Liver (tissue), 9 donors: Measurements from ENCODE around the gene ROBO2. TPM values are rescaled to one million over a fixed set of nuclear protein-coding genes. Genes with fewer than 3 reads are reported as not detected.

Experiments used
- DNase-seq: peaks from one replicate; pipeline ENCODE4 v3.0.0-alpha.2; 2017; ENCODE audit warnings: low spot score
- H3K27ac ChIP-seq, 2 donors: one replicate each; pipeline ENCODE4 v1.7.0; 2013; ENCODE audit warnings: inconsistent platforms in 2 of 2, low read length in 2 of 2, control low read depth in 1 of 2, low read depth in 1 of 2, mild to moderate bottlenecking in 1 of 2
- H3K27me3 ChIP-seq, 4 donors: one replicate each; pipeline versions ENCODE4 v1.6.1 to v1.7.0; 2013; ENCODE audit warnings: low read length in 3 of 4, inconsistent platforms in 1 of 4, mild to moderate bottlenecking in 1 of 4, moderate library complexity in 1 of 4; ENCODE audit not compliant: control insufficient read depth in 4 of 4, insufficient read depth in 4 of 4
- H3K36me3 ChIP-seq, 4 donors: one replicate each; pipeline versions ENCODE4 v1.6.1 to v1.7.0; 2013; ENCODE audit warnings: low read length in 3 of 4, mild to moderate bottlenecking in 3 of 4, low read depth in 1 of 4, moderate library complexity in 1 of 4; ENCODE audit not compliant: control insufficient read depth in 4 of 4, insufficient read depth in 3 of 4
- H3K4me1 ChIP-seq, 4 donors: one replicate each; pipeline versions ENCODE4 v1.6.1 to v1.7.0; 2013; ENCODE audit warnings: low read length in 3 of 4, mild to moderate bottlenecking in 3 of 4, moderate library complexity in 1 of 4; ENCODE audit not compliant: control insufficient read depth in 4 of 4, insufficient read depth in 4 of 4
- H3K4me3 ChIP-seq, 3 donors: one replicate each; pipeline versions ENCODE4 v1.6.1 to v1.7.0; 2013; ENCODE audit warnings: low read length in 3 of 3, control low read depth in 1 of 3, low read depth in 1 of 3, mild to moderate bottlenecking in 1 of 3
- H3K9ac ChIP-seq, 2 donors: one replicate each; pipeline ENCODE4 v1.7.0; 2013; ENCODE audit warnings: low read length in 2 of 2, mild to moderate bottlenecking in 2 of 2, moderate library complexity in 2 of 2, control low read depth in 1 of 2, low read depth in 1 of 2
- H3K9me3 ChIP-seq, 4 donors: one replicate each; pipeline versions ENCODE4 v1.6.1 to v1.7.0; 2013; ENCODE audit warnings: low read length in 3 of 4; ENCODE audit not compliant: control insufficient read depth in 4 of 4
- EGR1 ChIP-seq, 2 donors: IDR thresholded peaks; 2 replicates each; pipeline ENCODE4 v1.6.1; 2016 to 2018; ENCODE audit warnings: antibody characterized with exemption in 2 of 2, low read depth in 2 of 2
- FOXA1 ChIP-seq: IDR thresholded peaks from 2 replicates; pipeline ENCODE4 v1.6.1; 2016; ENCODE audit warnings: antibody characterized with exemption
- FOXA2 ChIP-seq: IDR thresholded peaks from 2 replicates; pipeline ENCODE4 v1.6.1; 2016; ENCODE audit warnings: antibody characterized with exemption
- HNF4A ChIP-seq, 2 donors: conservative IDR thresholded peaks; 2 replicates each; pipeline ENCODE4 v1.6.1; 2016; ENCODE audit warnings: antibody characterized with exemption in 2 of 2, mild to moderate bottlenecking in 2 of 2
- JUND ChIP-seq, 2 donors: IDR thresholded peaks; 2 replicates each; pipeline ENCODE4 v1.6.1; 2016; ENCODE audit warnings: antibody characterized with exemption in 2 of 2
- MAX ChIP-seq: IDR thresholded peaks from 2 replicates; pipeline ENCODE4 v1.6.1; 2016; ENCODE audit warnings: antibody characterized with exemption
- NR2F2 ChIP-seq: IDR thresholded peaks from 2 replicates; pipeline ENCODE4 v1.6.1; 2016; ENCODE audit warnings: antibody characterized with exemption
- RAD21 ChIP-seq, 2 donors: IDR thresholded peaks; 2 replicates each; pipeline ENCODE4 v1.6.1; 2016; ENCODE audit warnings: antibody characterized with exemption in 2 of 2, mild to moderate bottlenecking in 2 of 2
- RXRA ChIP-seq, 2 donors: IDR thresholded peaks; 2 replicates each; pipeline ENCODE4 v1.6.1; 2017 to 2018; ENCODE audit warnings: antibody characterized with exemption in 2 of 2, mild to moderate bottlenecking in 1 of 2
- SP1 ChIP-seq: IDR thresholded peaks from 2 replicates; pipeline ENCODE4 v1.6.1; 2018; ENCODE audit warnings: antibody characterized with exemption, mild to moderate bottlenecking
- TAF1 ChIP-seq: conservative IDR thresholded peaks from 2 replicates; pipeline ENCODE4 v1.6.1; 2016; ENCODE audit warnings: antibody characterized with exemption, mild to moderate bottlenecking
- YY1 ChIP-seq: IDR thresholded peaks from 2 replicates; pipeline ENCODE4 v1.6.1; 2016; ENCODE audit warnings: antibody characterized with exemption, mild to moderate bottlenecking
- ZBTB33 ChIP-seq: IDR thresholded peaks from 2 replicates; pipeline ENCODE4 v1.6.1; 2016; ENCODE audit warnings: antibody characterized with exemption
- WGBS: extraction: QIAGEN DNeasy Blood & Tissue Kit; methylation state at CpG from one replicate; pipeline ENCODE4 v1.1.7; 2013; 5-methylcytosine and 5-hydroxymethylcytosine counted together
- polyA plus RNA-seq, 2 donors: library from polyadenylated mRNA; stranded (reverse) in 1 of 2; unstranded in 1 of 2; fragments of 200-250 nt in 1 of 2; fragments of >200 nt in 1 of 2; fragmentation: Nextera tagmentation in 1 of 2; extraction: Ambion mirVana in 1 of 2; gene quantifications; one replicate each; pipeline versions ENCODE4 v1.2.1 to v1.2.3, GENCODE V29; 2013 to 2015
- total RNA-seq, 2 donors: library from RNA; depleted of rRNA; stranded (reverse); fragments of >200 nt; gene quantifications; one replicate each; pipeline ENCODE4 v1.2.3, GENCODE V29; 2014
- TF ChIP-seq, protein P1 (sequence below): IDR thresholded peaks from 2 replicates; pipeline ENCODE4 v1.6.1; 2016; ENCODE audit warnings: antibody characterized with exemption, mild to moderate bottlenecking
- TF ChIP-seq, protein P2 (sequence below): fragments of 150-350 bp; IDR thresholded peaks from 2 replicates; pipeline ENCODE4 v1.5.1; 2017; ENCODE audit warnings: improper control_type of control experiment, low read depth, low read length; ENCODE audit not compliant: missing input control
- TF ChIP-seq, protein P3 (sequence below): IDR thresholded peaks from 2 replicates; pipeline ENCODE4 v1.6.1; 2016; ENCODE audit warnings: antibody characterized with exemption
- donor health status: healthy.
- donor health status: healthy.
- donor health status: healthy.
- donor health status: healthy.
- donor health status: healthy.

Gene ROBO2
- total and polyA plus RNA-seq, 4 donors, result 0.22 to 19.4 (median 1.1) TPM

DNA sequence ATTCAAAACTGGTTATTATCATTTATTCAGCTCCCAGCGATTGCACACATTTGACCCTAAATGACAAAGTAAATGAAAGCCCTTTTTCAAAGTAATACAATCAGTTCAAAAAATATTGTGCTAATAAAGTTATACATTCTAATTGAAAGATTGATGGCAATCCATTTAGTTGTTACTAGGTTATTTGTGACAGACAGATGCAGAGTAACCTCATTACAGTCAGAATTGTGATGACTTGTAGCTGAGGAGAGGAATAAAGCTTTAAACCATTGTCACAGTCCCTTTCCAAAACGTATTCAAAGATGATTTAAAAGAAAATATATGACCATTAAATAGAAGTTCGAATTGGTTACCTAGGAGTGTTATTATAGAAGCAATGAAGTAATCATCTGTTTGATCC, 86.1 kb downstream of the ROBO2 start:
- no peak overlapping the region for H3K27ac ChIP-seq

GRCh38 chr3:77134769-77135168, 94.9 kb downstream of the ROBO2 start:
- Histone ChIP-seq H3K27ac (no peak overlapping the region), H3K9ac (no peak overlapping the region), H3K4me1 (no peaks in the 10 kb centered on the region), H3K27me3 (no peaks in the 10 kb centered on the region), H3K36me3 (peaks cover 0 to 1% (median 0%) of the 10 kb centered on the region in 4 donors), H3K9me3 (no peaks in the 10 kb centered on the region), H3K4me3 (no peak overlapping the region)
- DNase-seq, result no peak
- TF ChIP-seq, protein P1, sequence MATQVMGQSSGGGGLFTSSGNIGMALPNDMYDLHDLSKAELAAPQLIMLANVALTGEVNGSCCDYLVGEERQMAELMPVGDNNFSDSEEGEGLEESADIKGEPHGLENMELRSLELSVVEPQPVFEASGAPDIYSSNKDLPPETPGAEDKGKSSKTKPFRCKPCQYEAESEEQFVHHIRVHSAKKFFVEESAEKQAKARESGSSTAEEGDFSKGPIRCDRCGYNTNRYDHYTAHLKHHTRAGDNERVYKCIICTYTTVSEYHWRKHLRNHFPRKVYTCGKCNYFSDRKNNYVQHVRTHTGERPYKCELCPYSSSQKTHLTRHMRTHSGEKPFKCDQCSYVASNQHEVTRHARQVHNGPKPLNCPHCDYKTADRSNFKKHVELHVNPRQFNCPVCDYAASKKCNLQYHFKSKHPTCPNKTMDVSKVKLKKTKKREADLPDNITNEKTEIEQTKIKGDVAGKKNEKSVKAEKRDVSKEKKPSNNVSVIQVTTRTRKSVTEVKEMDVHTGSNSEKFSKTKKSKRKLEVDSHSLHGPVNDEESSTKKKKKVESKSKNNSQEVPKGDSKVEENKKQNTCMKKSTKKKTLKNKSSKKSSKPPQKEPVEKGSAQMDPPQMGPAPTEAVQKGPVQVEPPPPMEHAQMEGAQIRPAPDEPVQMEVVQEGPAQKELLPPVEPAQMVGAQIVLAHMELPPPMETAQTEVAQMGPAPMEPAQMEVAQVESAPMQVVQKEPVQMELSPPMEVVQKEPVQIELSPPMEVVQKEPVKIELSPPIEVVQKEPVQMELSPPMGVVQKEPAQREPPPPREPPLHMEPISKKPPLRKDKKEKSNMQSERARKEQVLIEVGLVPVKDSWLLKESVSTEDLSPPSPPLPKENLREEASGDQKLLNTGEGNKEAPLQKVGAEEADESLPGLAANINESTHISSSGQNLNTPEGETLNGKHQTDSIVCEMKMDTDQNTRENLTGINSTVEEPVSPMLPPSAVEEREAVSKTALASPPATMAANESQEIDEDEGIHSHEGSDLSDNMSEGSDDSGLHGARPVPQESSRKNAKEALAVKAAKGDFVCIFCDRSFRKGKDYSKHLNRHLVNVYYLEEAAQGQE, result no peak
- TF ChIP-seq EGR1 (IDR thresholded peaks at IDR 0.05; ENCODE audit: low read depth in 2 of 2), result no peak
- no peak for TF ChIP-seq TAF1
- no peak for TF ChIP-seq RAD21 (IDR thresholded peaks at IDR 0.05)
- TF ChIP-seq, protein P2, sequence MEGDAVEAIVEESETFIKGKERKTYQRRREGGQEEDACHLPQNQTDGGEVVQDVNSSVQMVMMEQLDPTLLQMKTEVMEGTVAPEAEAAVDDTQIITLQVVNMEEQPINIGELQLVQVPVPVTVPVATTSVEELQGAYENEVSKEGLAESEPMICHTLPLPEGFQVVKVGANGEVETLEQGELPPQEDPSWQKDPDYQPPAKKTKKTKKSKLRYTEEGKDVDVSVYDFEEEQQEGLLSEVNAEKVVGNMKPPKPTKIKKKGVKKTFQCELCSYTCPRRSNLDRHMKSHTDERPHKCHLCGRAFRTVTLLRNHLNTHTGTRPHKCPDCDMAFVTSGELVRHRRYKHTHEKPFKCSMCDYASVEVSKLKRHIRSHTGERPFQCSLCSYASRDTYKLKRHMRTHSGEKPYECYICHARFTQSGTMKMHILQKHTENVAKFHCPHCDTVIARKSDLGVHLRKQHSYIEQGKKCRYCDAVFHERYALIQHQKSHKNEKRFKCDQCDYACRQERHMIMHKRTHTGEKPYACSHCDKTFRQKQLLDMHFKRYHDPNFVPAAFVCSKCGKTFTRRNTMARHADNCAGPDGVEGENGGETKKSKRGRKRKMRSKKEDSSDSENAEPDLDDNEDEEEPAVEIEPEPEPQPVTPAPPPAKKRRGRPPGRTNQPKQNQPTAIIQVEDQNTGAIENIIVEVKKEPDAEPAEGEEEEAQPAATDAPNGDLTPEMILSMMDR, result no peak
- no peak for TF ChIP-seq ZBTB33
- no peak for TF ChIP-seq FOXA2
- TF ChIP-seq RXRA (IDR thresholded peaks at IDR 0.05), result no peak
- WGBS, result 86% methylated on average over 12 of the region's 12 CpGs

More for the DNA sequence above, 86.1 kb downstream of the ROBO2 start:
- no peak for DNase-seq
- H3K9me3 ChIP-seq, result no peaks in the 10 kb centered on the region
- no peaks in the 10 kb centered on the region for H3K4me1 ChIP-seq
- no peaks in the 10 kb centered on the region for H3K36me3 ChIP-seq
- WGBS, result 72% methylated on average over 3 of the region's 3 CpGs
- H3K27me3 ChIP-seq, result no peaks in the 10 kb centered on the region
- no peak overlapping the region for H3K4me3 ChIP-seq
- TF ChIP-seq NR2F2 (no peak), TAF1 (no peak), RXRA (IDR thresholded peaks at IDR 0.05) (no peak), MAX (no peak), YY1 (no peak), EGR1 (IDR thresholded peaks at IDR 0.05; ENCODE audit: low read depth in 2 of 2) (no peak), FOXA1 (no peak), SP1 (no peak), RAD21 (IDR thresholded peaks at IDR 0.05) (no peak), FOXA2 (no peak), JUND (IDR thresholded peaks at IDR 0.05) (no peak), HNF4A (conservative IDR thresholded peaks at IDR 0.05) (no peak)
- TF ChIP-seq, protein P3, sequence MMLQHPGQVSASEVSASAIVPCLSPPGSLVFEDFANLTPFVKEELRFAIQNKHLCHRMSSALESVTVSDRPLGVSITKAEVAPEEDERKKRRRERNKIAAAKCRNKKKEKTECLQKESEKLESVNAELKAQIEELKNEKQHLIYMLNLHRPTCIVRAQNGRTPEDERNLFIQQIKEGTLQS, result no peak
- TF ChIP-seq, protein P2, result no peak
- no peak overlapping the region for H3K9ac ChIP-seq
